Trophoblast cell (in vitro differentiated cells and primary cell): ENCODE results near the gene RNF138.

Experiments
- DNase-seq, 2 donors: peaks; one replicate each; pipeline ENCODE4 v3.0.0-alpha.2; 2016
- H2AFZ ChIP-seq: 2 replicates; pipeline ENCODE4 v1.6.1; 2013; ENCODE audit warnings: low read length, moderate library complexity, mild to moderate bottlenecking; ENCODE audit not compliant: insufficient read depth, poor library complexity
- H2AK5ac ChIP-seq: 2 replicates; pipeline ENCODE4 v1.6.1; 2013; ENCODE audit warnings: mild to moderate bottlenecking, low read length
- H2BK120ac ChIP-seq: 2 replicates; pipeline ENCODE4 v1.6.1; 2013; ENCODE audit warnings: low read length, mild to moderate bottlenecking, moderate library complexity; ENCODE audit not compliant: insufficient read depth, poor library complexity
- H2BK12ac ChIP-seq: 2 replicates; pipeline ENCODE4 v1.6.1; 2013; ENCODE audit warnings: mild to moderate bottlenecking, low read length, moderate library complexity
- H2BK5ac ChIP-seq: 2 replicates; pipeline ENCODE4 v1.6.1; 2013; ENCODE audit warnings: low read length, low read depth, moderate library complexity, mild to moderate bottlenecking; ENCODE audit not compliant: poor library complexity
- H3K14ac ChIP-seq: 2 replicates; pipeline ENCODE4 v1.6.1; 2013; ENCODE audit warnings: mild to moderate bottlenecking, low read length
- H3K18ac ChIP-seq: 2 replicates; pipeline ENCODE4 v1.6.1; 2013; ENCODE audit warnings: mild to moderate bottlenecking, low read length
- H3K23ac ChIP-seq: 2 replicates; pipeline ENCODE4 v1.6.1; 2013; ENCODE audit warnings: low read length
- H3K27ac ChIP-seq: 2 replicates; pipeline ENCODE4 v1.5.1; 2013; ENCODE audit warnings: low read depth, mild to moderate bottlenecking, inconsistent platforms, low read length, moderate library complexity
- H3K27me3 ChIP-seq: 2 replicates; pipeline ENCODE4 v1.6.1; 2013; ENCODE audit warnings: inconsistent platforms, mild to moderate bottlenecking, low read length, moderate library complexity; ENCODE audit not compliant: insufficient read depth
- H3K36me3 ChIP-seq, 2 experiments: 1 replicate in 1 of 2; 2 replicates in 1 of 2; pipeline ENCODE4 v1.6.1; 2013; ENCODE audit warnings: low read length in 2 of 2, mild to moderate bottlenecking in 2 of 2, moderate library complexity in 1 of 2; ENCODE audit not compliant: insufficient read depth in 2 of 2, control insufficient read depth in 1 of 2
- H3K4ac ChIP-seq: 2 replicates; pipeline ENCODE4 v1.6.1; 2013; ENCODE audit warnings: low read depth, mild to moderate bottlenecking, low read length, moderate library complexity
- H3K4me1 ChIP-seq, 2 experiments: 1 replicate in 1 of 2; 2 replicates in 1 of 2; pipeline ENCODE4 v1.6.1; 2013; ENCODE audit warnings: low read length in 2 of 2, mild to moderate bottlenecking in 2 of 2, moderate library complexity in 1 of 2; ENCODE audit not compliant: insufficient read depth in 2 of 2, control insufficient read depth in 1 of 2
- H3K4me2 ChIP-seq: 2 replicates; pipeline ENCODE4 v1.6.1; 2013; ENCODE audit warnings: inconsistent platforms, mild to moderate bottlenecking, low read length, moderate library complexity
- H3K4me3 ChIP-seq: 2 replicates; pipeline ENCODE4 v1.5.1; 2013; ENCODE audit warnings: mild to moderate bottlenecking, low read depth, low read length, inconsistent platforms
- H3K79me1 ChIP-seq: one replicate; pipeline ENCODE4 v1.6.1; 2013; ENCODE audit warnings: low read length
- H3K79me2 ChIP-seq: 2 replicates; pipeline ENCODE4 v1.6.1; 2013; ENCODE audit warnings: low read length, mild to moderate bottlenecking; ENCODE audit not compliant: control insufficient read depth, insufficient read depth, poor library complexity
- H3K9ac ChIP-seq: 2 replicates; pipeline ENCODE4 v1.6.1; 2013; ENCODE audit warnings: mild to moderate bottlenecking, low read length
- H3K9me3 ChIP-seq: 2 replicates; pipeline ENCODE4 v1.6.1; 2013; ENCODE audit warnings: low read depth, mild to moderate bottlenecking, control low read depth, inconsistent platforms, low read length; ENCODE audit not compliant: insufficient read depth
- H4K12ac ChIP-seq: 2 replicates; pipeline ENCODE4 v1.6.1; 2013; ENCODE audit warnings: low read depth, mild to moderate bottlenecking, low read length, moderate library complexity
- H4K8ac ChIP-seq: 2 replicates; pipeline ENCODE4 v1.6.1; 2013; ENCODE audit warnings: low read depth, mild to moderate bottlenecking, low read length, moderate library complexity
- H4K91ac ChIP-seq: one replicate; pipeline ENCODE4 v1.6.1; 2013; ENCODE audit warnings: low read depth, mild to moderate bottlenecking, low read length, moderate library complexity
- WGBS: extraction: QIAGEN DNeasy Blood & Tissue Kit; methylation state at CpG from one replicate; pipeline ENCODE4 v1.1.7; 2013; ENCODE audit warnings: missing lambda C conversion rate; ENCODE audit not compliant: insufficient read length, insufficient coverage; ENCODE audit errors: extremely low coverage; 5-methylcytosine and 5-hydroxymethylcytosine counted together

The RNF138 gene

GRCh38 chr18:32126538-32126937, 34.9 kb downstream of the RNF138 start:
- WGBS, result no CpG with 5 or more reads among the region's 3 CpGs

GRCh38 chr18:32135625-32136024, 44.0 kb downstream of the RNF138 start:
- no peak overlapping the region for H2BK5ac ChIP-seq
- no peak overlapping the region for H2AFZ ChIP-seq
- H4K8ac ChIP-seq, result no peak overlapping the region
- no peak overlapping the region for H4K91ac ChIP-seq
- H2BK12ac ChIP-seq, result no peak overlapping the region
- no peak overlapping the region for H2BK120ac ChIP-seq
- WGBS, result no CpG with 5 or more reads among the region's 2 CpGs
- H3K23ac ChIP-seq, result no peak overlapping the region
- H3K9me3 ChIP-seq, result no peaks in the 10 kb centered on the region
- no peaks in the 10 kb centered on the region for H3K4me1 ChIP-seq
- no peaks in the 10 kb centered on the region for H3K79me1 ChIP-seq
- no peak for DNase-seq
- H3K14ac ChIP-seq, result no peak overlapping the region
- H3K36me3 ChIP-seq, result no peaks in the 10 kb centered on the region
- no peak overlapping the region for H3K4me3 ChIP-seq
- H3K27ac ChIP-seq, result no peak overlapping the region
- H2AK5ac ChIP-seq, result no peak overlapping the region
- H3K18ac ChIP-seq, result no peak overlapping the region
- no peak overlapping the region for H3K4ac ChIP-seq
- no peak overlapping the region for H3K4me2 ChIP-seq
- H3K27me3 ChIP-seq, result no peaks in the 10 kb centered on the region
- H3K9ac ChIP-seq, result no peak overlapping the region
- no peak overlapping the region for H4K12ac ChIP-seq
- H3K79me2 ChIP-seq, result no peaks in the 10 kb centered on the region

More at GRCh38 chr18:32126538-32126937, 34.9 kb downstream of the RNF138 start:
- H3K9me3 ChIP-seq, result no peaks in the 10 kb centered on the region
- H3K18ac ChIP-seq, result no peak overlapping the region
- no peak overlapping the region for H2AK5ac ChIP-seq
- DNase-seq, result no peak
- no peak overlapping the region for H4K91ac ChIP-seq
- no peak overlapping the region for H2BK12ac ChIP-seq
- no peak overlapping the region for H3K4ac ChIP-seq
- no peak overlapping the region for H2AFZ ChIP-seq
- no peak overlapping the region for H3K4me2 ChIP-seq
- H3K79me1 ChIP-seq, result no peaks in the 10 kb centered on the region
- no peak overlapping the region for H4K8ac ChIP-seq
- H4K12ac ChIP-seq, result no peak overlapping the region
- H3K4me3 ChIP-seq, result no peak overlapping the region
- no peak overlapping the region for H3K9ac ChIP-seq
- no peak overlapping the region for H3K27ac ChIP-seq
- no peak overlapping the region for H3K14ac ChIP-seq
- H2BK5ac ChIP-seq, result no peak overlapping the region
- H3K79me2 ChIP-seq, result no peaks in the 10 kb centered on the region
- H2BK120ac ChIP-seq, result no peak overlapping the region
- peaks cover 2% of the 10 kb centered on the region in 2 experiments for H3K36me3 ChIP-seq
- no peak overlapping the region for H3K23ac ChIP-seq
- no peaks in the 10 kb centered on the region for H3K4me1 ChIP-seq
- no peaks in the 10 kb centered on the region for H3K27me3 ChIP-seq

DNA sequence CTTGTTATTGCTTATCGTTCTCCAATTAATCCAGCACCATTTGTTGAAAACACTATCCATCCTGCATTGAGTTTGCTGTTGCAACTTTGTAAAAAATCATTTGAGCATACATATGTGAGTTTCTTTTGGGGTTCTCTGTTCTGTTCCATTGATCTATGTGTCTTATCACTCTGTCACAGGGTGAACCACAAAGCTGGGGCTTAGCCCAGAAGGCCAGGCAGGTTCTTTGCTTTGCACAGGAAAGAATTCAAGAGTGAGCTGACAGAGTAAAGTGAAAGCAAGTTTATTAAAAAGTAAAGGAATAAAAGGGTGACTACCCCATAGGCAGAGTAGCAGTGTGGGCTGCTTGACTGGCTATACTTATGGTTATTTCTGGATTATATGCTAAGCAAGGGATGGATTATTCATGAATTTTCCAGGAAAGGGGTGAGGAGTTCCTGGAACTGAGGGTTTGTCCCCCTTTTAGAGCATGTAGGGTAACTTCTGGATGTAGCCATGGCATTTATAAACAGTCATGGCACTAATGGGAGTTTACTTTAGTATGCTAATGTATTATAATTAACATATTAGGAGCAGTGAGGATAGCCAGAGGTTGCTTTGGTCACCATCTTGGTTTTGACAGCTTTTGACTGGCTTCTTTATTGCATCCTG, 46.8 kb downstream of the RNF138 start:
- Histone ChIP-seq H2AFZ (no peak overlapping the region), H3K4ac (no peak overlapping the region), H3K9me3 (no peaks in the 10 kb centered on the region), H3K36me3 (no peaks in the 10 kb centered on the region), H3K27ac (no peak overlapping the region), H3K27me3 (no peaks in the 10 kb centered on the region), H3K23ac (no peak overlapping the region), H2BK5ac (no peak overlapping the region), H3K14ac (no peak overlapping the region), H2BK120ac (no peak overlapping the region), H4K91ac (no peak overlapping the region), H3K4me3 (no peak overlapping the region), H3K79me1 (no peaks in the 10 kb centered on the region), H2BK12ac (no peak overlapping the region), H4K12ac (no peak overlapping the region), H3K79me2 (no peaks in the 10 kb centered on the region), H3K4me1 (no peaks in the 10 kb centered on the region), H3K9ac (no peak overlapping the region), H2AK5ac (no peak overlapping the region), H4K8ac (no peak overlapping the region), H3K4me2 (no peak overlapping the region), H3K18ac (no peak overlapping the region)
- DNase-seq, result no peak
- no CpG with 5 or more reads among the region's 1 CpG for WGBS

DNA sequence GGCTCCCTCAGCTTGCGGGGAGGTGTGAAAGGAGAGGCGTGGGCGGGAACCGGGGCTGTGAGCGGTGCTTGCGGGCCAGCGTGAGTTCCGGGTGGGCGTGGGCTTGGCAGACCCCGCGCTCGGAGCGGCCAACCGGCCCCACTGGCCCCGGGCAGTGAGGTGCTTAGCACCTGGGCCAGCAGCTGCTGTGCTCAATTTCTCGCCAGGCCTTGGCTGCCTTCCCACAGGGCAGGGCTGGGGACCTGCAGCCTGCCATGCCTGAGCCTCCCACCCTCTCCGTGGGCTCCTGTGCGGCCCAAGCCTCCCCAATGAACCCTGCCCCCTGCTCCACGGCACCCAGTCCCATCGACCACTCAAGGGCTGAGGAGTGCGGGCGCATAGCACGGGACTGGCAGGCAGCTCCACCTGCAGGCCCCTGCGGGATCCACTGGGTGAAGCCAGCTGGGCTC, 48.2 kb downstream of the RNF138 start:
- no peak overlapping the region for H3K4ac ChIP-seq
- H3K27me3 ChIP-seq, result no peaks in the 10 kb centered on the region
- no peak overlapping the region for H2AFZ ChIP-seq
- H3K4me2 ChIP-seq, result no peak overlapping the region
- H4K12ac ChIP-seq, result no peak overlapping the region
- no peak overlapping the region for H2BK120ac ChIP-seq
- H3K79me2 ChIP-seq, result no peaks in the 10 kb centered on the region
- no peak overlapping the region for H3K27ac ChIP-seq
- no peaks in the 10 kb centered on the region for H3K79me1 ChIP-seq
- no CpG with 5 or more reads among the region's 24 CpGs for WGBS
- H2BK12ac ChIP-seq, result no peak overlapping the region
- H3K18ac ChIP-seq, result no peak overlapping the region
- H3K23ac ChIP-seq, result no peak overlapping the region
- no peaks in the 10 kb centered on the region for H3K36me3 ChIP-seq
- no peak overlapping the region for H3K9ac ChIP-seq
- no peak for DNase-seq
- H3K9me3 ChIP-seq, result no peaks in the 10 kb centered on the region
- H3K4me1 ChIP-seq, result no peaks in the 10 kb centered on the region
- H4K8ac ChIP-seq, result no peak overlapping the region
- H2BK5ac ChIP-seq, result no peak overlapping the region
- no peak overlapping the region for H3K14ac ChIP-seq
- H4K91ac ChIP-seq, result no peak overlapping the region
- H2AK5ac ChIP-seq, result no peak overlapping the region
- no peak overlapping the region for H3K4me3 ChIP-seq
